ENCODE measurements around the gene PTPN2. TPM values are rescaled to one million over a fixed set of nuclear protein-coding genes. Genes with fewer than 3 reads are reported as not detected.

Gene PTPN2
- total RNA-seq, 8 experiments from 2014 or later: 12.8 to 50.2 (median 23.8) TPM

Other genes starting within 250 kb of the PTPN2 start
- gene SPIRE1, start 226.1 kb downstream of the PTPN2 start, total RNA-seq: 10 to 100 TPM; 10.2 to 46.3 (median 21.0) TPM
- 10 to 100 TPM in 4 of 8 experiments, 1 to 10 TPM in 4; 6.8 to 16.0 (median 9.8) TPM for gene CEP76, start 181.5 kb downstream of the PTPN2 start, total RNA-seq
- 10 to 100 TPM; 50.4 to 82.0 (median 65.2) TPM for gene PSMG2, start 181.2 kb downstream of the PTPN2 start, total RNA-seq
- gene SEH1L, start 63.8 kb upstream of the PTPN2 start, total RNA-seq: 10 to 100 TPM; 11.9 to 51.6 (median 22.5) TPM
- gene CEP192, start 107.1 kb upstream of the PTPN2 start, total RNA-seq: 10 to 100 TPM; 12.0 to 31.6 (median 22.0) TPM